Skeletal muscle tissue (tissue), 4 donors: ENCODE results near the gene DCTN4. TPM values are rescaled to one million over a fixed set of nuclear protein-coding genes. Genes with fewer than 3 reads are reported as not detected.
A peak's percentile ranks its signal among the peaks of the same experiment; 100 is the strongest.

Experiments used
- H3K27ac ChIP-seq: one replicate; pipeline ENCODE4 v1.7.0; 2013; ENCODE audit warnings: mild to moderate bottlenecking, low read depth, low read length, inconsistent platforms
- H3K27me3 ChIP-seq, 3 donors: one replicate each; pipeline ENCODE4 v1.7.0; 2013; ENCODE audit warnings: low read length in 3 of 3; ENCODE audit not compliant: control insufficient read depth in 3 of 3, insufficient read depth in 3 of 3
- H3K36me3 ChIP-seq, 3 donors: one replicate each; pipeline ENCODE4 v1.7.0; 2013; ENCODE audit warnings: low read length in 3 of 3; ENCODE audit not compliant: control insufficient read depth in 3 of 3, insufficient read depth in 3 of 3
- H3K4me1 ChIP-seq, 3 donors: one replicate each; pipeline ENCODE4 v1.7.0; 2013; ENCODE audit warnings: low read length in 3 of 3, mild to moderate bottlenecking in 3 of 3; ENCODE audit not compliant: control insufficient read depth in 3 of 3, insufficient read depth in 3 of 3
- H3K4me3 ChIP-seq, 3 donors: one replicate each; pipeline ENCODE4 v1.7.0; 2013; ENCODE audit warnings: low read length in 3 of 3
- H3K9ac ChIP-seq, 3 donors: one replicate each; pipeline ENCODE4 v1.7.0; 2013; ENCODE audit warnings: low read length in 3 of 3, mild to moderate bottlenecking in 3 of 3, moderate library complexity in 2 of 3, low read depth in 1 of 3
- H3K9me3 ChIP-seq, 3 donors: one replicate each; pipeline ENCODE4 v1.7.0; 2013; ENCODE audit warnings: low read length in 3 of 3; ENCODE audit not compliant: control insufficient read depth in 3 of 3
- total RNA-seq: library from RNA; depleted of rRNA; stranded (reverse); fragments of >200 nt; gene quantifications from one replicate; pipeline ENCODE4 v1.2.3, GENCODE V29; 2014
- donor health status: Osteomylitis.

Gene DCTN4
- total RNA-seq, 1 donor from 2014 or later: 45.9 TPM

DNA sequence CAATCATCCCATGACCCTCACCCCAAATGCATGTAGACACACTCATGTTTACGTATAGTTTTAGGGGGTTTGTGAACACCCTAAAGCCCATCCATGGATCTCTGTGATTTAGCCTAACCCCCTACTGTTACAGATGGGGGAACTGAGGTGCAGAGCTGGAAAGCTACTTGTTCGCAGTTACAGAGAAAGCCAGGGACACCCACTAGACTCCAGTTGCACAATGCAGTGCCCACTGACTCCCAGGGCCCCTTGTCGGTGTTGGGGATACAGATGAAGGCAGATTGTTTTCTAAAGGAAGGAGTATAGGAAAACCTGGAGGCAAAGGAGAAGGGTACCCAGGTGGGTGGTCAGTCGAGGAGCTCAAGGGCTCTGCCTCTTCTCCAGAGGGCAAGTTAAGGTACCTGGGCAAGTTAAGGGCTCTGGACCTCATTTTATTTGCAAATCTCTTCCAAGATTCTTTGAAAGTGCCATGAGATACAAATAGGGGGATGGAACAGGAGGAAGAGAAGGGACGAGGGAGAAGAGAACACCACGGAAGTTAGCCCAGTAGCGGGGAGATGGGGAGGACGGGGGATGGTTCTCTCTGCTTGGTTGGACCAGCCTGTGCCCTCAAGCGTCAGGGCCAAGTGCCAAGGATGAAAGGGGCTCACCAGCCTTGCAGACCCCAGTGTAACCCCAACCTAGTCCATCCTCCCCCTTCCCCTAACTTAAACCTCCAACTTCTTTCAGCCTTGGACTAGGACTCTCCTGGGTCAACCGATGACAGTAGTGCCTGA lies 96.8 kb downstream of the DCTN4 start:
- Histone ChIP-seq H3K36me3 (peaks cover 0 to 4% (median under 1%) of the 10 kb centered on the region in 3 donors), H3K4me1 (peaks cover 54 to 77% (median 67%) of the 10 kb centered on the region in 3 donors), H3K27ac (peak overlapping the region; percentile 97), H3K4me3 (peak overlapping the region; percentile 76 to 88 (median 83)), H3K9me3 (no peaks in the 10 kb centered on the region), H3K9ac (peak overlapping the region; percentile 87 to 100 (median 88)), H3K27me3 (no peaks in the 10 kb centered on the region)

DNA sequence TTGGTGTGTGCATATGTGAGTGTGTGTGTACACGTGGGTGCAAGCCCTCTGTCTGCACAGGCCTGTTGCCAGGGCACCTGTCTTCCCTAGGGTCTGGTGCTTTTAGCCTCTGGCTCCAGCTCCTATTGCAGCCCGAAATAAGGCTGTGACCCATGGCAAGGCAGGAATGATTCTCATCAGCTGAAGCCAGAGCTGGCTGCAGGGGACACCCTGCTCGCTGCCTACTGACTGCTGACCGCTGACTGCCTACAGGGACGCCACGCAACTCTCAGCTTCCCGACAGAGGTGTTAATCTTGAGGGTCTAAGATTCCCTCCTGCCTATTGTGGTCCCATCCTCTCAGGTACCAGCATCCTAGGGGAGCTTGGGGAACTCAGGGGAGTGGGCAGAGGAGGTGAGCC lies 97.7 kb downstream of the DCTN4 start, which contains the start of gene MYOZ3:
Gene MYOZ3 (plus strand): TSS at position 166 of the 400 bp plus-strand sequence. CDS start 1,691 bp downstream, outside the sequence.
- Histone ChIP-seq H3K9me3 (no peaks in the 10 kb centered on the region), H3K4me1 (peaks cover 59 to 79% (median 66%) of the 10 kb centered on the region in 3 donors), H3K4me3 (peak within 1 kb of the TSS; percentile 76 to 88 (median 83)), H3K36me3 (peaks cover 0 to 4% (median 0%) of the 10 kb centered on the region in 3 donors), H3K9ac (peak within 1 kb of the TSS; percentile 87 to 100 (median 88)), H3K27ac (peak within 1 kb of the TSS; percentile 97), H3K27me3 (no peaks in the 10 kb centered on the region)

DNA sequence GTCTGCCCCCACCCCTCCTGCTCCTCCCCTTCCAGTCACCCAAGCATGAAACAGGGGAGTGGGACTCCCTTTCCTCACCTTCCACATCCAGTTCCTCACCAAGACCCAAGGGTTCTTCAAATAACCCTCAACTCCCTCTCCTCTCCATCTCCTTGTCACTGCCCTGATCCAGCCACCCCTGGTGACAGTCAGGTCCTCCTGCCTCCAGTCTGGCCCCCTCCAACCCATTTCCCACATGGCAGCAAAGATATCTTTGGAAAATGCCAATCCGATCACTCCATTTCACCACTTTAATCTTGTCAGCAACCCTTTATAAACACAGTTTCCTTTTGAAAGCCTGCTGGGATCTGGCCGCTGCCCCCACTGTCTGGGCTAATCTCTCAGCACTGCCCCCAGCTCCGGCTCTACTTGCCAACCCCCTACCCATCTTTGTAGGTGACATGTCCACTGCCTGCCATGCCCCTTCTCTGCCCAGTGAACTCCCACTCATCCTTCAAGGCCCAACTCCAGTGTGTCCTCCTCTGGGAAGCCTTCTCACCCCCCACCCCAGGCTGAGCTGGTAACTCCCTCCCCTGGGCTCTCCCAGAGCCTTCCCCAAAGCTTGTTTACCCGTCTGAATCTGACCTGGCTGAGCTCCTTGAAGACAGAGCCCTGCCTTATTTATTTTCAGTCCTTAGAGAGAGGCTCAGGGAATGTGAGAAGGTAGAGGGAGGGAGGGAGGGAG lies 98.5 kb downstream of the DCTN4 start:
- peak overlapping the region; percentile 97 for H3K27ac ChIP-seq
- H3K9ac ChIP-seq: peak overlapping the region; percentile 77 to 100 (median 84)
- H3K4me3 ChIP-seq: peak overlapping the region; percentile 4 to 58 (median 20)
- peaks cover 0 to 4% (median 0%) of the 10 kb centered on the region in 3 donors for H3K36me3 ChIP-seq
- no peaks in the 10 kb centered on the region for H3K27me3 ChIP-seq
- no peaks in the 10 kb centered on the region for H3K9me3 ChIP-seq
- peaks cover 64 to 82% (median 70%) of the 10 kb centered on the region in 3 donors for H3K4me1 ChIP-seq

DNA sequence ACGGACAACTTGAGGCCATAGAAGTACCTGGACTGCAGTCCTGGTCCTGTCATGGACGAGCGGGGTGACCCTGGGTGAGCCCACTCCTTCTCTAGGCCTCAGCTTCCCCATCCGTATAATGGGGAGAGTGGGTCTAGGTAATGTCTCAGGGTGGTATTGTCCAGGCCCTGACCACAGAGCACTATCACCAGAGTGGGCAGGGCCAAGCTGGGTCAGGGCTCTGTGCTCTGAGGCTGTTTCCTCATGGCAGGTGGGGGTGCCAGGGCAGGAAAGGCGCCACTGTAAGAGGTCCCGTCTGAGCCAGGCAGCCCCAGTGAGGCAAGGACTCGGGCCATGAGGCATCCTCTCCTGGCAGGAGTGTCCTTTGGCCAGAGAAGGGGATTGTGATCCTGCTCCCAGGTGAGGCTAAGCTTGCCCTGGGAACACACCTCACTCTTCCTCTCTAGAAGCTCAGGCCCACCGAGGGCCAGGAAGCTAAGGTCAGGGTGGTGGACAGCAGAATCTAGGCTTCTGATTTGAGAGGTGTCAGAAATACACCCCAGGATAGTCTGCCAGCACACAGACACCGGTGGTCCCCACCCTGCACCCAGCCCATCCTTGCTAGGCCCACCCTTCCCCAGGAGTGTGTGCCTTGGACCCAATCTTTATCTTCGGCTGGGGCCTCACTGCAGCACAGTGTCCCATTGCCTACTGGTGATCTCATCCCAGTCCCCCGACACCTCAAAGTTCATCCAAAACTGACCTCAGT lies 99.3 kb downstream of the DCTN4 start:
- Histone ChIP-seq H3K27ac (peak overlapping the region; percentile 97), H3K9ac (peak overlapping the region; percentile 77 to 100 (median 84)), H3K27me3 (no peaks in the 10 kb centered on the region), H3K36me3 (no peaks in the 10 kb centered on the region), H3K4me3 (peak overlapping the region; percentile 15 to 58 (median 20)), H3K4me1 (peaks cover 61 to 79% (median 65%) of the 10 kb centered on the region in 3 donors), H3K9me3 (no peaks in the 10 kb centered on the region)

DNA sequence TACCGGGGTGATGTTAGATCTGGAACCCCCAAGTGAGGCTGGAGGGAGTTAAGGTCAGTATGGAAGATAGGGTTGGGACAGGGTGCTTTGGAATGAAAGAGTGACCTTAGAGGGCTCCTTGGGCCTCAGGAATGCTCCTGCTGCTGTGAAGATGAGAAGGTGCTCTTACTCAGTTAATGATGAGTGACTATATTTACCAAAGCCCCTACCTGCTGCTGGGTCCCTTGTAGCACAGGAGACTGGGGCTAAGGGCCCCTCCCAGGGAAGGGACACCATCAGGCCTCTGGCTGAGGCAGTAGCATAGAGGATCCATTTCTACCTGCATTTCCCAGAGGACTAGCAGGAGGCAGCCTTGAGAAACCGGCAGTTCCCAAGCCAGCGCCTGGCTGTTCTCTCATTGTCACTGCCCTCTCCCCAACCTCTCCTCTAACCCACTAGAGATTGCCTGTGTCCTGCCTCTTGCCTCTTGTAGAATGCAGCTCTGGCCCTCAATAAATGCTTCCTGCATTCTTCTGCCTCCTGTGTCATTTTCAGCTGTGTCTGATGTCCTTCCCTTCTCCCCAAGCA lies 100.0 kb downstream of the DCTN4 start:
- Histone ChIP-seq H3K9ac (peak overlapping the region in 2 of 3 donors; percentile 84 to 100), H3K36me3 (no peaks in the 10 kb centered on the region), H3K4me3 (peak overlapping the region in 1 of 3 donors; percentile 39), H3K27ac (peak overlapping the region; percentile 97), H3K4me1 (peaks cover 68 to 80% (median 69%) of the 10 kb centered on the region in 3 donors), H3K9me3 (no peaks in the 10 kb centered on the region), H3K27me3 (no peaks in the 10 kb centered on the region)

Other genes with a start within 250 kb of the DCTN4 start
- 6.3 TPM for gene SYNPO, start 118.4 kb downstream of the DCTN4 start, total RNA-seq
- gene MYOZ3, start 97.8 kb downstream of the DCTN4 start, total RNA-seq: 4.7 TPM
- 18.8 TPM for gene RBM22, start 58.0 kb downstream of the DCTN4 start, total RNA-seq
- gene SMIM3, start 19.7 kb upstream of the DCTN4 start, total RNA-seq: 8.4 TPM
- gene IRGM, start 87.5 kb upstream of the DCTN4 start, total RNA-seq: not detected
- gene ZNF300, start 146.0 kb upstream of the DCTN4 start, total RNA-seq: 5.2 TPM